Activated effector memory CD4-positive, alpha-beta T cell treated with anti-CD3 and anti-CD28 coated beads, Interleukin-2, amount 50 U/mL, for 16 hours (primary cell): ENCODE data around the gene NAA10.

Experiments used
- DNase-seq: peaks from one replicate; pipeline ENCODE4 v3.0.0-alpha.2; 2020

The NAA10 gene

DNA sequence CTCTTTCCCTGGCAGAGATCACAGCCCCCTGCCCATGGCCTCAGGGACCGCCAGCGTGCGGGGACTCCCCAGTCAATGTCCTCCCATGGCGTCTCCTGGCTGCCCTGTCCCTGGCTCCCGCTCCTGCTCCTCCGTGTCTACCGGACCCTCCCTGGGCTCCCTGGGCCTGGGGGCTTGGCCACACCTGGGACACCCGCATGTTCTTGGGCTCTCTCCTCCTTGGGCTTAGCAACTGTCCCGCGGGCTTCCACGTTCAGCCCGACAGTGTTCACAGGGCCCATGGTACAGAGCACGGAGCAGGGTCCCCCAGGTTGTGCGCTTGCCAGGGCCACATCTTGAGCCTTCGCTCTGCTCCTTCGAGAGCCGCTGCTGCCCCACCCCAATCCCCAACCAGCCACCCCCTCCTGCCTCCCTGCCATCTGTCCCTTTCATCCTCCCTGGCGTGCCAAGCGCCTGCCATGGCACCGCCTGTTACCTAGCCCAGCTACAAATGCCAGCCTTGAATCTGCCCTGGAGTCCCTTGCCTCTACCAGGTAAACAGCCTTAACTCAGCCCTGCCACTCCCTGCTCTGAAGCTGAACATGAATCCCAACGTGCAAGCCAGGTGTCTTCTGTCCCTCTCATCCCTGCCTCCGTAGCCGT, 26.5 kb downstream of the NAA10 start:
- no peak for DNase-seq

DNA sequence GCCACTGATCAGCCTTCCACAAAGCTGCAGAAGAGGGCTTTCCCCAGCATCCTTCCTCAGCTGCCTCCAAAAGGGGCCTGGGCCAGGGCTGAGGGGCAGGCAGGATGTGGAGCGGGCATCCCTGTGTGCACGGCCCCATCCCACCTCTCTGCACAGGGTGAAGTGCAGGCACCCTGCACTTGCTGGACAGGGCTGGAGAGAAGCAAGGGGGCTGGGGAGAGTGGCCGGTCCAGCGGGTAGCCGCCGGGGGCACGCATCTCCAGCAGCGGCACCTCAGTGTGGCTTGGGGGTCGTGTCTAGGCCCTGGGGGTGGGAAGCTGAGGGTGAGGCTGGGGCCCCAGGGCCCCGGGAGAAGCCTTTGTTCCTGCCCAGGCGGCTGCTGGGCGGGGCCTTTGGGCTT, 27.4 kb downstream of the NAA10 start:
- no peak for DNase-seq

DNA sequence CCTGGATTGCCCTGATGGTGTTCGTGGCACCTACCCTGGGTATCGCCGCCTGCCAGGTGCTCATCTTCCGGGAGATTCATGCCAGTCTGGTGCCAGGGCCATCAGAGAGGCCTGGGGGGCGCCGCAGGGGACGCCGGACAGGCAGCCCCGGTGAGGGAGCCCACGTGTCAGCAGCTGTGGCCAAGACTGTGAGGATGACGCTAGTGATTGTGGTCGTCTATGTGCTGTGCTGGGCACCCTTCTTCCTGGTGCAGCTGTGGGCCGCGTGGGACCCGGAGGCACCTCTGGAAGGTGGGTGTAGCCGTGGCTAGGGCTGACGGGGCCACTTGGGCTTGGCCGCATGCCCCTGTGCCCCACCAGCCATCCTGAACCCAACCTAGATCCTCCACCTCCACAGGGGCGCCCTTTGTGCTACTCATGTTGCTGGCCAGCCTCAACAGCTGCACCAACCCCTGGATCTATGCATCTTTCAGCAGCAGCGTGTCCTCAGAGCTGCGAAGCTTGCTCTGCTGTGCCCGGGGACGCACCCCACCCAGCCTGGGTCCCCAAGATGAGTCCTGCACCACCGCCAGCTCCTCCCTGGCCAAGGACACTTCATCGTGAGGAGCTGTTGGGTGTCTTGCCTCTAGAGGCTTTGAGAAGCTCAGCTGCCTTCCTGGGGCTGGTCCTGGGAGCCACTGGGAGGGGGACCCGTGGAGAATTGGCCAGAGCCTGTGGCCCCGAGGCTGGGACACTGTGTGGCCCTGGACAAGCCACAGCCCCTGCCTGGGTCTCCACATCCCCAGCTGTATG, 28.5 kb downstream of the NAA10 start:
- no peak for DNase-seq

DNA sequence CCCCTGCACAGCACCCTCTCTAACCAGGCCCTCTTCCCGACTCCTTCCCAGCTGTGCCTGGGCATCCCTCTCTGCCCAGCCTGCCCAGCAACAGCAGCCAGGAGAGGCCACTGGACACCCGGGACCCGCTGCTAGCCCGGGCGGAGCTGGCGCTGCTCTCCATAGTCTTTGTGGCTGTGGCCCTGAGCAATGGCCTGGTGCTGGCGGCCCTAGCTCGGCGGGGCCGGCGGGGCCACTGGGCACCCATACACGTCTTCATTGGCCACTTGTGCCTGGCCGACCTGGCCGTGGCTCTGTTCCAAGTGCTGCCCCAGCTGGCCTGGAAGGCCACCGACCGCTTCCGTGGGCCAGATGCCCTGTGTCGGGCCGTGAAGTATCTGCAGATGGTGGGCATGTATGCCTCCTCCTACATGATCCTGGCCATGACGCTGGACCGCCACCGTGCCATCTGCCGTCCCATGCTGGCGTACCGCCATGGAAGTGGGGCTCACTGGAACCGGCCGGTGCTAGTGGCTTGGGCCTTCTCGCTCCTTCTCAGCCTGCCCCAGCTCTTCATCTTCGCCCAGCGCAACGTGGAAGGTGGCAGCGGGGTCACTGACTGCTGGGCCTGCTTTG, 29.2 kb downstream of the NAA10 start:
- no peak for DNase-seq

DNA sequence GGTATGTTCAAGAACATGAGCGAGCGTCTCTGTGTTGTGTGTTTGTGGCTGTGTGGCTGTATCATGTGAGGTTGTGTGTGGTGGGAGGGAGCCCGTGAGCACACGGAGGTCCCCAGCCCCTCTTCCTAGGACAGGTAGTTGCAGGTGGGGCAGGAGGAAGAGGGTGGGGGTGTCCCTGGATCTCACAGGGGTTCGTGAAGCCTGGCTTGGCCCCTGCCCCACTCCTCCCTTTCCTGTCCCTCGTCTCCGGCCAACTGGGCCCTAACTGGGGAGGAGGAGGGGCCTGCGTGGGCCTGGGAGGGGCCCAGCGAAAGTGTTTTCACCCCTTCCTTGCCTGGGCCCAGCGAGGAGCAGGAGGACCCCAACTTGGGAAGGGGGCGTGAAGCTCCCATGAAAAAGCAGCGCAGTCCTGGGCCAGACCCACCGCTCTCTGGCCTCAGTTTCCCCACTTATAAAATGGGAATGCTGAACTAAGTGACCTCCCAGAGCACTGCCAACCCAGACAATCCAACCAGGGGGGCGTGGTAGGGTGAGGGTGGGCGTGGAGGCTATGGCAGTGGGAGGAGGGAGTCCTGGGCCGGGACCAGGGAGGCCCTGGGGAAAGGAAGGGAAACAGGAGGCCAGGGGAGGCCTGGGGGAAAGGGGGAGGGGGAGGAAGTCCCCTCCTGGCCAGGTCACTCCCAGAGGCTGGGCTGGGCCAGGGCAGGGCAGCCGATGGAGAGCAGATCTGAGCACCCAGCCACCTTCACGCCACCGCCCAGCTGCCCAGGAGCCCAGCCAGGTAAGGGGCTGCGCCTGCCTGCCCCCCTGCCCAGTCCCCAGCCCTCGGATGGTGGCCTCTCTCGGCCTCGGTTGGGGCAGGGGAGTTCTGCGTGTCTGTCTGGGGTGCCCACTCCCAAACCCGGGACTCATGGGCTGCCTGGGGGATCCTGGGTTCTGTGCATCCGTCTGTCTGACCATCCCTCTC, 30.6 kb downstream of the NAA10 start, which contains the start of gene AVPR2:
AVPR2 (plus strand) TSS at position 683 of the 967 bp plus-strand sequence. CDS start 473 bp downstream, outside the sequence.
- no peak for DNase-seq

DNA sequence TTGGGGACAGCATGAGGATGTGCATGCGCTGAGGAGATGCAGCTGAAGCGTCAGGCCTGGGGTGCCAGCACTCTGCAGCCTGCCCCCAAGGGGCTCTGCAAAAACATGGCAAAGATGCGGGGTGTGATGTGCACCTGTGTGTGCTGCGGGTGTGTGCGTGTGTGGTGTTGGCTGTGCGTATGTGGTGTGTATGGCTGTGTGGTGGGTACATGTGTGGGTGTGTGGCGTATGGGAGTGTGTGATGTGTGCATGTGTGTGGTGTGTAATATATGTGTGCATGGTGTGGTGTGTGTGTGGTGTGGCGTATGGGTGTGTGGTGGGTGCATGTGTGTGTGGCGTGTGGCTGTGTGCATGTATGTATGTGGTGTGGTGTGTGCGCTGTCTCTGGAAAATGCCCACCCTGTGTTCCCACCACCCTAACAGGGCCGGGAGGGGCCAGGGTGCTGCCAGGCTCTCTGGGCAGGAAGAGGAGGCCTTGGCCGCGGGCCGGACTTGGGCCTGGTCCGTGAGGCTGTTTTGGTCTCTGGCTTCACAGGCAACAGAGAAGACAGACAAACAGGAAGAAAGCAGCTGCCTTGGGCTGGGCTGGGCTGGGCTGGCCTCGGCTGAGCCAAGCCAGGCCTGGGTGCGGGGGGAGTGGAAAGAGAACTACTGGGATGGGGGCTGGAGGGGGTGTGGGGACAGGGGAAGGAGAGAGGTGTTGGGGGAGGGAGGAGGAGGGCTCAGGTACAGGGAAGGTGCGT, 31.4 kb downstream of the NAA10 start:
- DNase-seq: no peak

DNA sequence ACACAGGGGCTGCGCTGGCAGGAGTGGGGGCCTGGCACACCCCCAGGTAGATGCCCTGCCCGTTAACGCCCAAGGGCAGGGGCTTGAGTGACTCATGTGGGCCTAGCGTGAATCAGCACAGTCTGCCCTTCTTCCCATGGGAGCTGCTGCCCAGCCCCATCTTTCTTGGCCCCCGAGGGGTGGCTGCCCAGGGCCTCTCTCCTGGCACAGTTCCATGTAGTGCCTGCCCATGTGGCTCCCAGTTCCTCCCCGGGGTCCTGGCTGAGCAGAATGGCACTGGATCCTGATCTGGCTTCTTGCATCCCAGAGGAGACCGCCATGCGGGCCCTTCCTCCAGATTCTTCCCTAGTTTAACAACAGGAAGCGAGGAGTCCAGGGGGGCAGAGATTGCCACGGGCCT, 32.5 kb downstream of the NAA10 start:
- no peak for DNase-seq

DNA sequence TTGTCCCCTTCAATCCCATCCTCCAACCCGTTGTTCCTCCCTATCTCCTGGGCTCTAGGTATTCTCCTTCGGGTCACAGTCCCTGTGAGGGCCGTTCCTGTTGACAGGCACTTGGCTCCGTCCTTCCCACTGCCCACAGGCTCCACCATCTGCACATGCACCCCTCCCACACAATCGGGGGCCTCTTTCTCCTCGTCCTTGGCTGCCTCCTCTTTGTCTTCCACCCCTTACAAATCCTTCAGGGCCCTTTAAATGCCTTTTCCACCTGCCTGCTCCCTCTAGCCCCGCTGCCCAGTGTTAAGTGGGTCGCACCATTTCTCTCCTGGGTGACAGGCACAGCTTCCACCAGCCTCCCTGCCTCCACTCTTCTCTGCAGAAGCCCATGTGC, 33.1 kb downstream of the NAA10 start:
- no peak for DNase-seq

DNA sequence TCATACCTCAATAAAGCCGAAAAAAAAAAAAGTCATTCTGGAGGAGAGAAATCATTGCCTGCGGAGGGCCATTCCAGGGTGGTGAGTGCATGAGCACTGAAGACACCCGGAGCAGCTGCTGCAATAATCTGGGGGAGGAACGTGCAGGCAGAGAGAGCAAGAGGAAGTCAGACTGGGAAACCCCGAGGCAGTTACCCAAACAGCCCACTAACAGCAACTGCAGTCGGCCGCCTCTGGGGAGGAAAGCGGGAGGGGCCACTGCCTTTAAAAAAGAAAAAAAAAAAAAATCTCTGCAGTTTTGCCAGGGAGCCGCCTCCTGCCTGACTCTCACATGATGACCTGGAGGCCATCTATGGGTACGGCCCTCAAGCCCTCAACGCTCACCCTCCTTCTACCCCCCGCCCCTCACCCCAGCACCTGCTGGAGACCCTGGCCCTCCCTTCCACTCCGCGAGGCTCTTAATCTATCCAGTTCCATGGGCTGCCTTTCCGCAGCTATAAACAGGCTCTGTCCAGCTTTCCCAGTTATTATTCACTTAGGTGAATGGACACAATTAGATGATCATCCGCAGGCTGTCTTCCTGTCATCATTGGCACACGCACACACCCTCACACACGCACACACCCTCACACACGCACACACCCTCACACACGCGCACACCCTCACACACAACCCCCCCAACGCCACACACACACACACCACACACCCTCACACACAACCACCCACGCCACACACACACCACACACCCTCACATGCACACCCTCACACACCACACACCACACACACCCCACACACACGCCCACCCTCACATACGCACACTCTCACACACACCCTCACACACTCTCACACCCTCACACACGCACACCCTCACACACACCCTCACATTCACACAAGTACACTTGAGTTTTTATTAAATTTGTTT, 33.7 kb downstream of the NAA10 start:
- peak; percentile 82 for DNase-seq

DNA sequence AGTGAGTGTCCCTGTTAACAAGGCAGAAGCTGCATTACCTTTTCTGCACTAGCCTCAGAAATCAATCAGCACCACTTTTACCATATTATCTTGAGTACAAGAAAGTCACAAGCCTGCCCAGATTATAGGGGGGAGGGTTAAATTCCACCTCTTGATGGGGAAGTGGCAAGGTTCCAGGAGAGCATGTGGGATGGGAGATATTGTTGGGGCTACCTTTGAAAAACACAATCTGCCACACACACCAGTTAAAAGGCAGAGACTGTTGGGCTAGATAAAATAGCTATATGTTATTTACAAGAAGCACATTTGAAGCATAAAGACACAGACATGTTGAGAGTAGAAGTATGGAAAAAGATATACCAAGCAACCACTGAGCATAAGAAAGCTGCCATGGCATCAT, 36.9 kb downstream of the NAA10 start:
- DNase-seq: no peak

DNA sequence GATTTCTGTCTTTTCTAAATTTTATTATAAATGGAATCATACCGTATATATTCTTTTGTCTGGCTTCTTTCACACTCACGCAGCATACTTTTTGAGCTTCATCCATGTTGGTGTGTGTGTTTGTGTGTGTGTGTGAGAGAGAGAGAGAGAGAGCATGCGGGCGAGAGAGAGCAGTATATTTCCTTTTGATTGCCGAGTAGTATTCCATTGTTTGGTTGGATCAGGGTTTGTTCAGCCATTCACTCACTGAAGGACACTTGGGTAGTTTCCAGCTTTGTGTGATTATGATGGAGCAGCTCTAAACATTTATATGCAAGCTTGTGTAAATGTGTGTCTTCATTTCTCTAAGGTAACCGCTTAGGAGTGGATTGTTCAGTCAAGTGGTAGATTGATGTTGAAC, 45.7 kb downstream of the NAA10 start:
- no peak for DNase-seq

DNA sequence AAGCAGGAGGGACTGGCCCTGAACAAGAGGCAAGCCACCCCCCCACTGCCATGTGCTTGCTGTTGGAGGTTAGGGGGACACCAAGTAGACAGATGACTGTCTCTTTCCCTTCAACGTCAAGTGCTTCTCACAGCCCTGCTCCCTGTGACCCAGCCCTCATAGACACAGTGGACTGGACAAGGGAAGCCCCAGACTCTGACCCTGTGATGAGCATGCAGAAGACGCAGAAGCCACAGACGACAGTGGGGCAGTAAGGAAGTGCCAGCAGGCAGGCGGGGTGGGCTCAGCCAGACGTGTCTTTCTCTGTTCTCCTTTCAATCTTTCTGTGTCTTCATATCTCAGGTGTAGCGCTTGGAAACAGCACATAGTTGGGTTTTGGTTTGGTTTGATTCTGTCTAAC, 46.5 kb downstream of the NAA10 start:
- no peak for DNase-seq

DNA sequence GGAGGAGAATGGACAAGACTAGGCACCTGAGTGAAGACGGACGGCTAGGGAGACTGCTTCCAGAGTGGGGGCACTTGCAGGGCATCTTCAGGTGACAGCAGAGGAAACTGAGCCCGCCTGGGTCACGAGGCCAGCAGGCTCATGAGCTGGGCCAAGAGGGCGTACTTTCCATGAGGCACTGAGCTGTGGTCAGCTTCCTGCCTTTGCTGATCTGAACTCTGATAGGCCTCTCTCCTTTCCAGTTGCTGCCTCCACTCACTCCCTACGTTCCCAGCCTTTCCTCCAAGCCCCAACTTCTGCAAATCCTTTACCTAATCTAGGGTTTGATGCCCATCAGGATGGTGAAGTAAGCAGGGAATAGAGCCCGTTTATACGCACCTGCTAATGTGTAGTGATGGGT, 47.5 kb downstream of the NAA10 start:
- no peak for DNase-seq

DNA sequence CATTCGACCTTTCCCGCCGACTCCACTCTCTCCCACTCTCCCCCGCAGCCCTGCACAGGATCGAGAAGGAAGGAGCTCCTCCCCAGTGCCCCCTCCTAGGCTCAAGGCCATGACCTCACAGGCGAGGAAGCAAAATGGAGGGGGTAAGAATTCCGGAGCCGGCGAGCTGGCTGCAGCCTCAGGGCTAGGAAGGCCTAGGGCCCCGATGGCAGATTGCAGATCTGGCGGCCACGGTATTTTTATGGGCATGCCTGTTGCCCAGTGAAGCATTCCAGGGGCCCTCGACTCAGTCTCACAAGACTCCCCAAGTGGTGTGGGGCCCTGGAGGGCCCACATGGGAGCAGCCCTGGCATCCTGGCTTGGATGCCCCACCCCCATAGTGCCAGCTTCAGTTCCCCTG, 47.9 kb downstream of the NAA10 start:
- DNase-seq: no peak

DNA sequence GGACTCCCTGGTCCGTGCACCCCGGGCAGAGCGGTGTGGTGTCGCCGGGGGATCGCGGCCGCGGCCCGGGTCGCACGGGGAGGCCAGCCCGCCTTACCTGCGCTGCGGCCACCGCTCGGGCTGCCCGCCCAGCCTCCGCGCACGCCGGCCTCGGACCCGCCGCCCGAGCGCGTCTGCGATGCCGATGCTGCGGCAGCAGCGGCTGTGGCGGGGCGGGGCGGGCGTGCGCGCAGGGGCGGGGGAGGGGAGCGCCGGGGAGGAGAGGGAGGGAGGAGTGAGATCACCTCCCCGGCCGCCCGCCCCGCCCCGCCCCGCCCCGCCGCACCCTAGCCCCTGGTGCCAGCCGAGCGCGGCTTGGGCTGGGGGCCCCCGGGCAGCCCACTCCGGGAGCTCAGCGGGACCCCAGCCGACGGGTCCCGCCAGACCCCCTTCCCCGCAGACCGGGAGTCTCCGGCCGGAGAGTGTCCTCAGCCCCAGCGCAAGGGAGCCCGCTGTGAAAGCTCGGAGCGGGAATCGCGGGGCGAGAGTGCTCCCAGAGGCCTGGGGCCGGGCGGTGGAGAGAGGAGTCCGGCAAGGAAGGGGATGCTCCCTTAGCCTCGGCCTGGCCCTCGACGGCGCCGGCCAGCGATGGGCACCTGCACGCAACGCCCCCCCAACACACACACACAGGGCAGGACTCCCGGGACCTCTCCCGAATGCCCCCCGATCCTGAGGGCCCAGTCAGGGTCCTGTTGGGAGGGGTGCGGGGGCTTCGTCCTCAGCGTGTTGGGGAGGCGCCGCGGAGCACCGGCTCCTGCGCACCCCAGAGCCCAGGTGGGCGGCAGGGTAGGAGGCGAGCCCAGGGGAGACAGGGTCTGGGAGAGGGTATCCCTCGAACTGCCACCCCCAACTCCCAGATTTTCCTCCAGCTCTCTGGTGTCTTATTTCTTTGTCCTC, 48.6 kb downstream of the NAA10 start, which contains the start of gene L1CAM:
L1CAM (minus strand) TSS at position 206 of the 936 bp plus-strand sequence. CDS start 10,337 bp downstream, outside the sequence.
- DNase-seq: peak; percentile 69

DNA sequence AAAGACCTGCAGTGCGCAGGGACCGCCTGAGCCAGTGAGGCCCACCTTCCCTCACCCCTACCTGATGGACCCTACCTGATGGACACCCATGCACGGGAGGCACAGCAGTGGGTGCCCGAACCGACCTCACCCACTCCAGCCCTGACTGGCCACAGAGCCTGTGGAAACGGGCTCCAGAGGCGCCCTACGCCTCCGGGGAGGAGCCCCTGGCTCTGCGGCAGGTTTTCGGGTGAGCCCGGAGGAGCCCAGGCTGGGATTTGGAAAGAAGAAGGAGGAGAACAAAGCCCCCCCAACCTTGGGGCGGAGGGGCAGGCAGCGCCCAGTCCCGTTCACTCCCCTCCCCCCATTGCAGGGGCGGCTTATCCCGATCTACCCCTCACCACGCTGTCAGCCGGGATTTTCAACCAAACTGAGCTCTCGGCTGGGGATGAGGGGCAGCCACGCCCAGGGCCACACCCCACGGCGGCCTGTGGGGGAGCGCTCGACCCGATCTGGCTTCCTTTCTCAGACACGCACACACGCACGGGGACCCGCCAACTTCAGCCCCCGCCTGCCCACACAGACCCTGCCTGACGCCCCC, 49.5 kb downstream of the NAA10 start:
- DNase-seq: no peak

DNA sequence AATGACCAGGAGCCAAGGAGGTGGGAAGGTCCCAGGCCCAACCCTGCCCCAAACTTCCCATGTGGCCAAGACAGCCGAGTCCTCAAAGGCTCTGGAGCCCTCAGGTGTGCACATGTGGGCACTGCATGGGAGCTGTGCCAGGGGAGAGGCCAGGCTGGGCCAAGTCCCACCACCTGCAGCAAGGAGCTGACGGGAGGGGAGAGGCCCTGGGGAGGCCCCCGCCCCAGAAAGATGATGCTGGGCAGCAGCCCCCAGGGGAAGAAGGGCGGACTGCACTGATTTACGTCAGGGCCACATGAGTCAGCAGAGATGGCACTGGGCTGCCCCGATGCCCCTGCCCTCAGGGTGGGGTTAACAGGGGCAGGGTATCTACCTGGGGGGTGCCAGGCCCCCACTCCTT, 50.2 kb downstream of the NAA10 start:
- DNase-seq: no peak

DNA sequence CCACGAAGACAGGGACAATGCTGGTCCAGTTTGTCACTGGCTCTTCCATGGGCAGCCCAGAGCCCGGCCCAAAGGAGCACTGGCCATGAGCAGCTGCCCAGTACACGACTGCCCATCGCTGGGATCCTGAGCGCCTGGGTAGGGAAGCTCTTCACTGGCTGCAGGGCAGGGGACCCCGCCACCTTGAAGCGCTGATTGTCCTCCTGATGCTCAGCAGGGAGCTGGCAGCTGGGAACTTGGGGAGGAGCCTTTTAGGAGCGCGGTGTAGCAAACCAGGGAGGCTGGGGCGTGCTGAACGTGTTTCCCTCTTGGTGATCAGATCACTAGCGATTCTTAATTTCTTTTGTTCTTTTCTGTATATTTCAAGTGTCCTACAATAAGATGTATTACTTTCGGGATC, 50.7 kb downstream of the NAA10 start:
- no peak for DNase-seq

DNA sequence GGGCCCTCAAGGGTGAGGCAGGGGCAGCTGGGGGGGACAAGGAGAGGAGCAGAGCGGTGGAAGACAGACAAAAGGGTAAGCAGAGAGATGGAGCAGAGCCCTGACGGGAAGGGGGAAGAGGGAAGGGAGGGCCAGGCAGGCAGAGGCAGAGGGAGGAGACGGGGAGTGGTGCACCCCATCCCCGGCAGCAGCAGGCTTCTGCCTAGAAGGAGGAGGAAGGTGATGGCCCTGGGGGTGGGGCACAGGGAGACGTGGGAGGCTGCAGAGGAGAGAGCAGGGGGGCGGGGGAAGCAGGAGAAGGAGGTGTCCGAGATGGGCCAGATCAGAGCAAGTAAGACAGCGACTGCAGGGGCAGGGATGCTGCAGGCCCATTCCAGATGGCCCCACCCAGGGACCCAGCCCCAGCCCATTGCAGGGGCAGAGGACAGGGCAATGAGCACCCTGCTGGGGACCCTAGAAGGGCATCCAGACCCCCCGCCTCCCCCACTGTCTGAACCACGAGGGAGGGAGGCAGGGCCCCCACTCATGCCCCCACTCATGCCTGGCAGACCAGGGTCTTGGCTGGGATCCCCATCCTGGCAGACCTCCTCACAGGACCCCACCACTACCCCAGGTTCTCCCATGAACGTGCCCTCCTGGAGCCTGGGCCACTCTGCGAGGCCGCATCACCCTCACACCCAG, 51.5 kb downstream of the NAA10 start:
- DNase-seq: no peak
